ENCODE data around the gene ADAMTS18. TPM values are rescaled to one million over a fixed set of nuclear protein-coding genes. Genes with fewer than 3 reads are reported as not detected.
"Not testable (repeated sequence)": the region's sequence is repeated elsewhere in the genome, so short reads cannot be mapped to it uniquely, and the experiment has no call there.

ADAMTS18 gene
- total RNA-seq, 1 donor from 2014 or later = 2.5 TPM

DNA sequence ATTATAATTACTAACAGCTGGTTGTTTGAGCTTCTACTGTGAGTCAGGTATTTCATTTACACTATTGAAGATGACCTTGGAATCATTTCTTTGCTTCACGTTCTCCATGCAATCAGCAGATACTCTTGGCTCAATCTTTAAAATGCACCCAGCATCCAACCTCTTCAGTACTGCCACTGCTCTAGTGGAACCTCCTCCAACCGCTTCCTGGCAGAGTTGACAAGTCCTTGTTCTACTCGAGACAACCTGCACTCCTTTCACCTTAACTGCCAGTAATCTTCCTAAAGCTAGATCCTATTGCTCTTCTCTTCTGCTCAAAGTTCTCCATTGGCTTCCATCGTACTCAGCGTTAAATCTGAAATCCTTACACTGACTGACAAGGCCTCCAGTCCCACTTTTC is 149.2 kb downstream of the ADAMTS18 start:
- no peaks in the 10 kb centered on the region for H3K9me3 ChIP-seq (ENCODE audit: insufficient read depth, low read depth, low read length)
- H3K36me3 ChIP-seq (ENCODE audit: insufficient read depth, low read length) = no peaks in the 10 kb centered on the region
- DNase-seq (ENCODE audit: low read depth) (no peak), FAIRE-seq (no peak)
- Mint-ChIP-seq H3K27ac (ENCODE audit: unreplicated experiment) (no peak overlapping the region), H3K36me3 (ENCODE audit: low read depth, unreplicated experiment) (no peaks in the 10 kb centered on the region), H3K9me3 (ENCODE audit: unreplicated experiment) (no peaks in the 10 kb centered on the region), H3K4me1 (ENCODE audit: low read depth, unreplicated experiment) (peaks cover 22% of the 10 kb centered on the region), H3K4me3 (ENCODE audit: unreplicated experiment) (no peak overlapping the region), H3K27me3 (ENCODE audit: low read depth, unreplicated experiment) (peaks cover 2% of the 10 kb centered on the region)
- peaks cover 29% of the 10 kb centered on the region for H3K4me1 ChIP-seq (ENCODE audit: insufficient read depth, low read length)
- no peak overlapping the region for H3K27ac ChIP-seq (ENCODE audit: low read depth, low read length)
- H3K27me3 ChIP-seq (ENCODE audit: insufficient read depth, low read length) = no peaks in the 10 kb centered on the region
- no peak overlapping the region for H2AFZ ChIP-seq (ENCODE audit: low read depth, low read length)
- no peak overlapping the region for H3K4me3 ChIP-seq (ENCODE audit: insufficient read depth, low read depth, low read length)
- H3K9ac ChIP-seq (ENCODE audit: low read length) = no peak overlapping the region
- no peak overlapping the region for H3K4me2 ChIP-seq (ENCODE audit: low read length)
- no peaks in the 10 kb centered on the region for H4K20me1 ChIP-seq (ENCODE audit: insufficient read depth, low read length)
- TF ChIP-seq EZH2 (IDR thresholded peaks at IDR 0.05; ENCODE audit: insufficient read depth, low read length) = no peak
- TF ChIP-seq, protein P1, sequence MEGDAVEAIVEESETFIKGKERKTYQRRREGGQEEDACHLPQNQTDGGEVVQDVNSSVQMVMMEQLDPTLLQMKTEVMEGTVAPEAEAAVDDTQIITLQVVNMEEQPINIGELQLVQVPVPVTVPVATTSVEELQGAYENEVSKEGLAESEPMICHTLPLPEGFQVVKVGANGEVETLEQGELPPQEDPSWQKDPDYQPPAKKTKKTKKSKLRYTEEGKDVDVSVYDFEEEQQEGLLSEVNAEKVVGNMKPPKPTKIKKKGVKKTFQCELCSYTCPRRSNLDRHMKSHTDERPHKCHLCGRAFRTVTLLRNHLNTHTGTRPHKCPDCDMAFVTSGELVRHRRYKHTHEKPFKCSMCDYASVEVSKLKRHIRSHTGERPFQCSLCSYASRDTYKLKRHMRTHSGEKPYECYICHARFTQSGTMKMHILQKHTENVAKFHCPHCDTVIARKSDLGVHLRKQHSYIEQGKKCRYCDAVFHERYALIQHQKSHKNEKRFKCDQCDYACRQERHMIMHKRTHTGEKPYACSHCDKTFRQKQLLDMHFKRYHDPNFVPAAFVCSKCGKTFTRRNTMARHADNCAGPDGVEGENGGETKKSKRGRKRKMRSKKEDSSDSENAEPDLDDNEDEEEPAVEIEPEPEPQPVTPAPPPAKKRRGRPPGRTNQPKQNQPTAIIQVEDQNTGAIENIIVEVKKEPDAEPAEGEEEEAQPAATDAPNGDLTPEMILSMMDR (IDR thresholded peaks at IDR 0.05; ENCODE audit: insufficient read depth, low read depth, low read length) = no peak
- H3K79me2 ChIP-seq (ENCODE audit: insufficient read depth, low read length) = no peaks in the 10 kb centered on the region

DNA sequence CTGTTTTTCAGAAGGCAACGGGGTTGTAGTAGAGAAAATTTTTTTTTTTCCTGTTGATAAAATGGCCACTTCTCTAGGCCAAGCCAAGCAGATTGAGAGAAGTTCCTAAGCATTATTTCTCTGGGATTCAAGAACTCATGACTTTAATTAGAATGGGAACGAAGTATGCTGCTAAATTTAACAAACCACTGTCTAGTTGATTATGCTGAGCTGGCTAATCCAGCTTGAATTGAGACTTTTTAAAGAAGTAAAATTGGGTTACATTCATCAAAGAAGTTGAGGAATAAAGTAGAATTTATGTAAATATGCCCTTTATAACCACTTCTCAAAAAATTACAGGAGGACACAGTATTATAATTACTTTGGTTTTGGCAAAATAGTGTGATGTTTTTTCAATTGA is 152.5 kb downstream of the ADAMTS18 start:
- Histone ChIP-seq H3K36me3 (ENCODE audit: insufficient read depth, low read length) (no peaks in the 10 kb centered on the region), H2AFZ (ENCODE audit: low read depth, low read length) (no peak overlapping the region), H3K79me2 (ENCODE audit: insufficient read depth, low read length) (no peaks in the 10 kb centered on the region), H3K27me3 (ENCODE audit: insufficient read depth, low read length) (no peaks in the 10 kb centered on the region), H3K4me2 (ENCODE audit: low read length) (no peak overlapping the region), H3K27ac (ENCODE audit: low read depth, low read length) (no peak overlapping the region), H3K9me3 (ENCODE audit: insufficient read depth, low read depth, low read length) (no peaks in the 10 kb centered on the region), H3K4me1 (ENCODE audit: insufficient read depth, low read length) (no peaks in the 10 kb centered on the region), H3K9ac (ENCODE audit: low read length) (no peak overlapping the region), H4K20me1 (ENCODE audit: insufficient read depth, low read length) (no peaks in the 10 kb centered on the region), H3K4me3 (ENCODE audit: insufficient read depth, low read depth, low read length) (no peak overlapping the region)
- H3K4me3 Mint-ChIP-seq (ENCODE audit: unreplicated experiment) = no peak overlapping the region
- no peaks in the 10 kb centered on the region for H3K9me3 Mint-ChIP-seq (ENCODE audit: unreplicated experiment)
- TF ChIP-seq, protein P1 (IDR thresholded peaks at IDR 0.05; ENCODE audit: insufficient read depth, low read depth, low read length) = no peak
- TF ChIP-seq EZH2 (IDR thresholded peaks at IDR 0.05; ENCODE audit: insufficient read depth, low read length) = no peak
- FAIRE-seq = no peak
- peaks cover 2% of the 10 kb centered on the region for H3K27me3 Mint-ChIP-seq (ENCODE audit: low read depth, unreplicated experiment)
- no peak for DNase-seq (ENCODE audit: low read depth)
- no peak overlapping the region for H3K27ac Mint-ChIP-seq (ENCODE audit: unreplicated experiment)
- H3K4me1 Mint-ChIP-seq (ENCODE audit: low read depth, unreplicated experiment) = no peaks in the 10 kb centered on the region
- no peaks in the 10 kb centered on the region for H3K36me3 Mint-ChIP-seq (ENCODE audit: low read depth, unreplicated experiment)

DNA sequence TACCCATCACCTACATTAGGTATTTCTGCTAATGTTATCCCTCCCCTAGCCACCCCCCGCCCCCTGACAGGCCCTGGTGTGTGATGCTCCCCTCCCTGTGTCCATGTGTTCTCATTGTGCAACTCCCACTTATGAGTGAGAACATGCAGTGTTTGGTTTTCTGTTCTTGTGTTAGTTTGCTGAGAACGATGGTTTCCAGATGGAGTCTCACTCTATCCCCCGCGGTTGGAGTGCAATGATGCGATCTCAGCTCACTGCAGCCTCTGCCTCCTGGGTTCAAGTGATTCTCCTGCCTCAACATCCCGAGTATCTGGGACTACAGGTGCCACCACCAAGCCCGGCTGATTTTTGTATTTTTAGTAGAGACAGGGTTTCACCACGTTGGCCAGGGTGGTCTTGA is 155.5 kb downstream of the ADAMTS18 start:
- not testable (repeated sequence) for H3K4me3 Mint-ChIP-seq (ENCODE audit: unreplicated experiment); H3K79me2 ChIP-seq (ENCODE audit: insufficient read depth, low read length); H3K27ac Mint-ChIP-seq (ENCODE audit: unreplicated experiment); H3K4me2 ChIP-seq (ENCODE audit: low read length); H3K36me3 Mint-ChIP-seq (ENCODE audit: low read depth, unreplicated experiment); H3K27me3 ChIP-seq (ENCODE audit: insufficient read depth, low read length); H3K9me3 ChIP-seq (ENCODE audit: insufficient read depth, low read depth, low read length); DNase-seq (ENCODE audit: low read depth); H3K9ac ChIP-seq (ENCODE audit: low read length); H3K27me3 Mint-ChIP-seq (ENCODE audit: low read depth, unreplicated experiment); H3K36me3 ChIP-seq (ENCODE audit: insufficient read depth, low read length); FAIRE-seq; H3K4me1 Mint-ChIP-seq (ENCODE audit: low read depth, unreplicated experiment); H2AFZ ChIP-seq (ENCODE audit: low read depth, low read length); H3K9me3 Mint-ChIP-seq (ENCODE audit: unreplicated experiment); H4K20me1 ChIP-seq (ENCODE audit: insufficient read depth, low read length); H3K4me3 ChIP-seq (ENCODE audit: insufficient read depth, low read depth, low read length); H3K27ac ChIP-seq (ENCODE audit: low read depth, low read length); H3K4me1 ChIP-seq (ENCODE audit: insufficient read depth, low read length)
